Erythroblast (primary cell): ENCODE data around the gene PSMD4.

ENCODE experiments used
- GATA1 ChIP-seq: IDR thresholded peaks from 2 replicates; pipeline ENCODE4 v1.6.1; 2011; ENCODE audit warnings: low read depth, mild to moderate bottlenecking, control low read depth, low read length, moderate library complexity
- POLR2A ChIP-seq: IDR thresholded peaks from 2 replicates; pipeline ENCODE4 v1.6.1; 2011; ENCODE audit warnings: mild to moderate bottlenecking, low read length

DNA sequence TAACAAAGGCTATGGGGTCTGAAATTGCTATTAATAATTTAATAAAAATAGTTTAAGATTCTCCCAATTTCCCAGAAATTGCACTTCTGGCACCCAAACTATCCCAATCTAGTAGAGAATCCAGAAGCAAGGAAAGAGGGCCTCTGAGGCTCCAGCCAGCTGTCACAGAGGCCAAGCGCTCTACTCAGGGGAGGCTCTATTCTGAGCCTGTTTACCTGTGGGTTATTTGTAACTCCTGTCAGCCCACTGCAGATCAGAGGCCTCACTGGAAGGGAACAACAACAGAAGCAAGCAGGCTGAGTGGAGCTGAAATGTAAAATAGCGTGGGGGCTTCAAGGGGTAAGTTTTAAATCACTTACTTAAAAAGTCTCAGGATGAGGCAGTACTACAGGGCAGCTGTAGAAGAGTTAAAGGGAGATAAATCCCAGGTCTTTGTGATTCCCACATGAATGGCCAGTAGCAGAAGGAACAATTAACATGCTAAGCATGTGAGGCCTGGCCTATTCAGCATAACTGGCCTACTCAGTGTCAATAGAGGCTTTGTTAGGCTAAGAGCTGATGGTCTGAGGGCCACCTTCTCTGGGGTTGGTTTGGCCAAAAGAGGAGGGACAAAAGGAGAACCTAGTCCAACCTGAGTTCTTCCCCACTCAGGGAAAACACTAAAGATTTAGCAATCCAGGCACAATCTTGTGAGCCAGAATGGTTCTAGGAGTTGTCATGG, 40.4 kb downstream of the PSMD4 start:
- TF ChIP-seq POLR2A (no peak), GATA1 (no peak)
